Measurements from ENCODE around the gene RERE. TPM values are rescaled to one million over a fixed set of nuclear protein-coding genes. Genes with fewer than 3 reads are reported as not detected.

Gene RERE
- total RNA-seq, 1 donor from 2014 or later = 124 TPM

DNA sequence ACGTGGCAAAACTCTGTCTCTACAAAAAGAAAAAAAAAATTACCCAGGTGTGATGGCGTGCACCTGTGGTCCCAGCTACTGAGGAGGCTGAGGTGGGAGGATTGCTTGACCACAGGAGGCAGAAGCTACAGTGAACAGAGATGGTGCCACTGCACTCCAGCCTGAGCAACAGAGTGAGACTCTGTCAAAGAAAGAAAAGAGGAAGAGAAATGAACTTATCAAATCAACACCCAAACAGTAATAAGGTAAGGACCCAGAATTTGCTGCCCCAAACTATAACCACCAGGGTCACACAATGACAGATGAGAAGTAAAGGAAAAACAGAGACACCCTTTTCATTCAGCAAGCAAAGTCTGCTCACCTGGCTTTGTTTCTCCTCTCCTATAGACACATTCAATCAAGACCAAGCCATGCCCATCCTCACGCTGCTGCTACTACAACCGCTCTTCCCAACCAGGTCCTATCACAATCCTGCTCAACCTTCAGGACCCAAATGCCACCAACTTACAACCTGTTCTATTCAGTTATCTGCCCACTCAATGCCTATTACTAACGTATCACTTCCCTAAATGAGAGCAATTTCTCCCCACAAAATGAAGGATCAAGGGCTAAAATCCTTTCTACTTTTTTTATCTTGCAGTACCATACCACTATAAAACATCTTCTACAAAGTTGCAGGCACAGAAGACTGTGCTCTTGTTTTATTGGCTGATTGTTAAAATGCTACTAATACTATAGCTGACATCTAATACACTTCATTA, 183.5 kb downstream of the RERE start:
- no peaks in the 10 kb centered on the region for H3K9me3 ChIP-seq (ENCODE audit: insufficient read depth, low read depth, low read length)
- no peaks in the 10 kb centered on the region for H3K27me3 Mint-ChIP-seq (ENCODE audit: low read depth, unreplicated experiment)

DNA sequence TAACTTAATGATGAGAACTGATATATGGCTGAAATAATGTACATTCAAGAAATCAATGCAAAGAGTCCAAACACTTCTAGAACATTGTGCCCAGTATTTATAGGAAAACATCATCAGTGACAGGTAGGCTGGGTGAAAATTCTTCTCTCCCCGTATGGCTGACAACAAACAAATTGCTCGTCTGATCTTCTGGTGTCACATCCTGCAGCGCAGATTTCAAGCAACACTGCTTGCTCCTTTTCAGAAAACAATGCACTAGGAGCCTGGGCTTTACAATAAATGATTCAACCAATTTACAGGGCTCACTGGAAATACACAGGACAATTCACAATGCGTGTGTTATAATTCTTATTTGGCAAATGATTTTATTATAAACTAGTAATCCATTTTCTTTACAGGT, 185.3 kb downstream of the RERE start:
- H3K4me1 Mint-ChIP-seq (ENCODE audit: low read depth, unreplicated experiment) = peaks cover 43% of the 10 kb centered on the region
- Histone ChIP-seq H3K9me3 (ENCODE audit: insufficient read depth, low read depth, low read length) (no peaks in the 10 kb centered on the region), H2AFZ (ENCODE audit: low read depth, low read length) (no peak overlapping the region), H4K20me1 (ENCODE audit: insufficient read depth, low read length) (peaks cover 70% of the 10 kb centered on the region), H3K4me3 (ENCODE audit: insufficient read depth, low read depth, low read length) (no peak overlapping the region), H3K4me2 (ENCODE audit: low read length) (no peak overlapping the region), H3K79me2 (ENCODE audit: insufficient read depth, low read length) (peaks cover 9% of the 10 kb centered on the region), H3K9ac (ENCODE audit: low read length) (no peak overlapping the region), H3K4me1 (ENCODE audit: insufficient read depth, low read length) (peaks cover 19% of the 10 kb centered on the region), H3K27me3 (ENCODE audit: insufficient read depth, low read length) (no peaks in the 10 kb centered on the region), H3K36me3 (ENCODE audit: insufficient read depth, low read length) (no peaks in the 10 kb centered on the region), H3K27ac (ENCODE audit: low read depth, low read length) (no peak overlapping the region)
- no peak overlapping the region for H3K27ac Mint-ChIP-seq (ENCODE audit: unreplicated experiment)
- H3K27me3 Mint-ChIP-seq (ENCODE audit: low read depth, unreplicated experiment) = no peaks in the 10 kb centered on the region
- FAIRE-seq = no peak
- H3K9me3 Mint-ChIP-seq (ENCODE audit: unreplicated experiment) = no peaks in the 10 kb centered on the region
- H3K36me3 Mint-ChIP-seq (ENCODE audit: low read depth, unreplicated experiment) = peaks cover 10% of the 10 kb centered on the region
- DNase-seq (ENCODE audit: low read depth) = no peak
- no peak for TF ChIP-seq EZH2 (IDR thresholded peaks at IDR 0.05; ENCODE audit: insufficient read depth, low read length)
- TF ChIP-seq, protein P1, sequence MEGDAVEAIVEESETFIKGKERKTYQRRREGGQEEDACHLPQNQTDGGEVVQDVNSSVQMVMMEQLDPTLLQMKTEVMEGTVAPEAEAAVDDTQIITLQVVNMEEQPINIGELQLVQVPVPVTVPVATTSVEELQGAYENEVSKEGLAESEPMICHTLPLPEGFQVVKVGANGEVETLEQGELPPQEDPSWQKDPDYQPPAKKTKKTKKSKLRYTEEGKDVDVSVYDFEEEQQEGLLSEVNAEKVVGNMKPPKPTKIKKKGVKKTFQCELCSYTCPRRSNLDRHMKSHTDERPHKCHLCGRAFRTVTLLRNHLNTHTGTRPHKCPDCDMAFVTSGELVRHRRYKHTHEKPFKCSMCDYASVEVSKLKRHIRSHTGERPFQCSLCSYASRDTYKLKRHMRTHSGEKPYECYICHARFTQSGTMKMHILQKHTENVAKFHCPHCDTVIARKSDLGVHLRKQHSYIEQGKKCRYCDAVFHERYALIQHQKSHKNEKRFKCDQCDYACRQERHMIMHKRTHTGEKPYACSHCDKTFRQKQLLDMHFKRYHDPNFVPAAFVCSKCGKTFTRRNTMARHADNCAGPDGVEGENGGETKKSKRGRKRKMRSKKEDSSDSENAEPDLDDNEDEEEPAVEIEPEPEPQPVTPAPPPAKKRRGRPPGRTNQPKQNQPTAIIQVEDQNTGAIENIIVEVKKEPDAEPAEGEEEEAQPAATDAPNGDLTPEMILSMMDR (IDR thresholded peaks at IDR 0.05; ENCODE audit: insufficient read depth, low read depth, low read length) = no peak
- H3K4me3 Mint-ChIP-seq (ENCODE audit: unreplicated experiment) = no peak overlapping the region

More for the DNA sequence above, 183.5 kb downstream of the RERE start:
- H3K27me3 ChIP-seq (ENCODE audit: insufficient read depth, low read length) = no peaks in the 10 kb centered on the region
- H3K4me1 ChIP-seq (ENCODE audit: insufficient read depth, low read length) = peaks cover 15% of the 10 kb centered on the region
- H3K4me3 ChIP-seq (ENCODE audit: insufficient read depth, low read depth, low read length) = no peak overlapping the region
- DNase-seq (ENCODE audit: low read depth) = no peak
- FAIRE-seq = no peak
- H2AFZ ChIP-seq (ENCODE audit: low read depth, low read length) = no peak overlapping the region
- Mint-ChIP-seq H3K4me3 (ENCODE audit: unreplicated experiment) (no peak overlapping the region), H3K27ac (ENCODE audit: unreplicated experiment) (peak overlapping the region; percentile 29), H3K9me3 (ENCODE audit: unreplicated experiment) (no peaks in the 10 kb centered on the region), H3K36me3 (ENCODE audit: low read depth, unreplicated experiment) (peaks cover 10% of the 10 kb centered on the region), H3K4me1 (ENCODE audit: low read depth, unreplicated experiment) (peaks cover 31% of the 10 kb centered on the region)
- H3K36me3 ChIP-seq (ENCODE audit: insufficient read depth, low read length) = no peaks in the 10 kb centered on the region
- TF ChIP-seq EZH2 (IDR thresholded peaks at IDR 0.05; ENCODE audit: insufficient read depth, low read length) = no peak
- TF ChIP-seq, protein P1 (IDR thresholded peaks at IDR 0.05; ENCODE audit: insufficient read depth, low read depth, low read length) = no peak
- H3K79me2 ChIP-seq (ENCODE audit: insufficient read depth, low read length) = peaks cover 3% of the 10 kb centered on the region
- H3K9ac ChIP-seq (ENCODE audit: low read length) = no peak overlapping the region
- no peak overlapping the region for H3K27ac ChIP-seq (ENCODE audit: low read depth, low read length)
- peaks cover 67% of the 10 kb centered on the region for H4K20me1 ChIP-seq (ENCODE audit: insufficient read depth, low read length)
- no peak overlapping the region for H3K4me2 ChIP-seq (ENCODE audit: low read length)

DNA sequence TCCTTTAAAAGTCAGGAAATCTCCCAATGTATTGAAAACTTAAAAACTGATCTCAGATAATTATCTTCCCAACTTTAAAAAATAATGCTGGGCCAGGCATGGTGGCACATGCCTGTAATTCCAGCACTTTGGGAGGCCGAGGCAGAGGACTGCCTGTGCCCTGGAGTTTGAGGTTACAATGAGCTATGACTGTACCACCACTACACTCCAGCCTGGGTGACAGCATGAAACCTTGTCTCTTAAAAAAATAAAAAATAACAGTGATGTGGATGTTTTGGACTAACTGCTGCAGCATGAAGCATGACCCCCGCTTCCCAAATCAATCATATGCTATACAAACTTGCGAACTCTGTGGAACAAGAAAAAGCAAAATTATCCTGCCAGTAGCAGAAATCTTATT, 186.3 kb downstream of the RERE start:
- no peaks in the 10 kb centered on the region for H3K27me3 ChIP-seq (ENCODE audit: insufficient read depth, low read length)
- no peak for TF ChIP-seq EZH2 (IDR thresholded peaks at IDR 0.05; ENCODE audit: insufficient read depth, low read length)
- TF ChIP-seq, protein P1 (IDR thresholded peaks at IDR 0.05; ENCODE audit: insufficient read depth, low read depth, low read length) = no peak
- no peak overlapping the region for H3K9ac ChIP-seq (ENCODE audit: low read length)
- Mint-ChIP-seq H3K9me3 (ENCODE audit: unreplicated experiment) (no peaks in the 10 kb centered on the region), H3K4me1 (ENCODE audit: low read depth, unreplicated experiment) (peaks cover 52% of the 10 kb centered on the region), H3K4me3 (ENCODE audit: unreplicated experiment) (peak overlapping the region; percentile 10), H3K27me3 (ENCODE audit: low read depth, unreplicated experiment) (no peaks in the 10 kb centered on the region), H3K36me3 (ENCODE audit: low read depth, unreplicated experiment) (peaks cover 8% of the 10 kb centered on the region), H3K27ac (ENCODE audit: unreplicated experiment) (peak overlapping the region; percentile 41)
- no peak overlapping the region for H3K4me3 ChIP-seq (ENCODE audit: insufficient read depth, low read depth, low read length)
- no peak overlapping the region for H3K27ac ChIP-seq (ENCODE audit: low read depth, low read length)
- peaks cover 76% of the 10 kb centered on the region for H4K20me1 ChIP-seq (ENCODE audit: insufficient read depth, low read length)
- peak overlapping the region; percentile 8 for H3K4me2 ChIP-seq (ENCODE audit: low read length)
- H3K9me3 ChIP-seq (ENCODE audit: insufficient read depth, low read depth, low read length) = no peaks in the 10 kb centered on the region
- peak; percentile 25 for DNase-seq (ENCODE audit: low read depth)
- no peak for FAIRE-seq
- peaks cover 28% of the 10 kb centered on the region for H3K4me1 ChIP-seq (ENCODE audit: insufficient read depth, low read length)
- no peak overlapping the region for H2AFZ ChIP-seq (ENCODE audit: low read depth, low read length)
- H3K79me2 ChIP-seq (ENCODE audit: insufficient read depth, low read length) = peaks cover 6% of the 10 kb centered on the region
- no peaks in the 10 kb centered on the region for H3K36me3 ChIP-seq (ENCODE audit: insufficient read depth, low read length)
